Caco-2 (cell line): ENCODE measurements around the gene ARHGAP45. TPM values are rescaled to one million over a fixed set of nuclear protein-coding genes. Genes with fewer than 3 reads are reported as not detected.

ENCODE experiments used
- BruUV-seq: library from RNA; stranded (reverse); fragments of 400-500 nt; replicated peaks from 2 replicates; lab custom pipeline; 2021; lab: Mats Ljungman, UMichigan
- CTCF ChIA-PET: fragments of 300-600 bp; sonication (Branson Sonifier 250); formaldehyde crosslinking; loops from one replicate; lab custom pipeline; 2022; ENCODE audit warnings: antibody characterized with exemption; lab: Charles Lee
- POLR2A ChIA-PET: fragments of 300-600 bp; sonication (Branson Sonifier 250); formaldehyde crosslinking; loops from one replicate; lab custom pipeline; 2022; ENCODE audit warnings: antibody characterized with exemption; lab: Charles Lee
- DNase-seq, 2 experiments: peaks; one replicate each; pipeline versions ENCODE4 v3.0.0 to v3.0.0-alpha.2; 2020 to 2022
- H3K27me3 ChIP-seq: replicated peaks from 2 replicates; pipeline ENCODE4 v1.6.0; 2011; ENCODE audit warnings: low read length; ENCODE audit not compliant: control insufficient read depth, insufficient read depth
- H3K36me3 ChIP-seq: 2 replicates; pipeline ENCODE4 v1.5.1; 2011; ENCODE audit warnings: low read length; ENCODE audit not compliant: control insufficient read depth, insufficient read depth
- H3K4me1 ChIP-seq: fragments of 250-450 bp; sonication (Bioruptor Pico); 2 replicates; pipeline ENCODE4 v1.5.1; 2020; ENCODE audit warnings: mild to moderate bottlenecking
- H3K4me3 ChIP-seq: 2 replicates; pipeline ENCODE4 v1.5.1; 2011; ENCODE audit warnings: low read depth, mild to moderate bottlenecking, control low read depth, low read length
- H3K9me3 ChIP-seq: fragments of 250-450 bp; sonication (Bioruptor Pico); 2 replicates; pipeline ENCODE4 v1.5.1; 2020; ENCODE audit warnings: mild to moderate bottlenecking, moderate library complexity
- H3K27ac Mint-ChIP-seq: one replicate; pipeline ENCODE4 v1.8.0; 2022; ENCODE audit warnings: mixed read lengths; ENCODE audit not compliant: unreplicated experiment
- H3K27me3 Mint-ChIP-seq: one replicate; pipeline ENCODE4 v1.8.0; 2022; ENCODE audit warnings: mixed read lengths; ENCODE audit not compliant: insufficient read depth, unreplicated experiment
- H3K36me3 Mint-ChIP-seq: one replicate; pipeline ENCODE4 v1.8.0; 2022; ENCODE audit warnings: mild to moderate bottlenecking, mixed read lengths; ENCODE audit not compliant: insufficient read depth, unreplicated experiment
- H3K4me1 Mint-ChIP-seq: one replicate; pipeline ENCODE4 v1.8.0; 2022; ENCODE audit warnings: low read depth, mixed read lengths; ENCODE audit not compliant: unreplicated experiment
- H3K4me3 Mint-ChIP-seq: one replicate; pipeline ENCODE4 v1.8.0; 2022; ENCODE audit warnings: mild to moderate bottlenecking, moderate library complexity, mixed read lengths; ENCODE audit not compliant: unreplicated experiment
- H3K9me3 Mint-ChIP-seq: one replicate; pipeline ENCODE4 v1.8.0; 2022; ENCODE audit warnings: mixed read lengths; ENCODE audit not compliant: unreplicated experiment
- intact Hi-C: fragments of 100-400 bp; cut with micrococcal nuclease; formaldehyde crosslinking; loops from one replicate; pipeline ENCODE4 v1.10.0; 2022; ENCODE audit not compliant: unreplicated experiment
- total RNA-seq: library from RNA; stranded (reverse); gene quantifications from 2 replicates; pipeline ENCODE4 v1.2.3, GENCODE V29; 2022
- TF ChIP-seq, protein P1 (sequence below), 2 experiments: fragments of 200-600 bp in 1 of 2; IDR thresholded peaks; 1 replicate in 1 of 2; 2 replicates in 1 of 2; pipeline versions ENCODE4 v1.5.1 to v1.8.0; 2011 to 2022; ENCODE audit warnings: antibody characterized with exemption in 1 of 2, control low read depth in 1 of 2, inconsistent platforms in 1 of 2, low read depth in 1 of 2, low read length in 1 of 2, mild to moderate bottlenecking in 1 of 2, moderate library complexity in 1 of 2; ENCODE audit not compliant: insufficient read depth in 1 of 2, severe bottlenecking in 1 of 2, unreplicated experiment in 1 of 2

The ARHGAP45 gene
- total RNA-seq, 1 experiment from 2014 or later: 38.6 TPM

DNA sequence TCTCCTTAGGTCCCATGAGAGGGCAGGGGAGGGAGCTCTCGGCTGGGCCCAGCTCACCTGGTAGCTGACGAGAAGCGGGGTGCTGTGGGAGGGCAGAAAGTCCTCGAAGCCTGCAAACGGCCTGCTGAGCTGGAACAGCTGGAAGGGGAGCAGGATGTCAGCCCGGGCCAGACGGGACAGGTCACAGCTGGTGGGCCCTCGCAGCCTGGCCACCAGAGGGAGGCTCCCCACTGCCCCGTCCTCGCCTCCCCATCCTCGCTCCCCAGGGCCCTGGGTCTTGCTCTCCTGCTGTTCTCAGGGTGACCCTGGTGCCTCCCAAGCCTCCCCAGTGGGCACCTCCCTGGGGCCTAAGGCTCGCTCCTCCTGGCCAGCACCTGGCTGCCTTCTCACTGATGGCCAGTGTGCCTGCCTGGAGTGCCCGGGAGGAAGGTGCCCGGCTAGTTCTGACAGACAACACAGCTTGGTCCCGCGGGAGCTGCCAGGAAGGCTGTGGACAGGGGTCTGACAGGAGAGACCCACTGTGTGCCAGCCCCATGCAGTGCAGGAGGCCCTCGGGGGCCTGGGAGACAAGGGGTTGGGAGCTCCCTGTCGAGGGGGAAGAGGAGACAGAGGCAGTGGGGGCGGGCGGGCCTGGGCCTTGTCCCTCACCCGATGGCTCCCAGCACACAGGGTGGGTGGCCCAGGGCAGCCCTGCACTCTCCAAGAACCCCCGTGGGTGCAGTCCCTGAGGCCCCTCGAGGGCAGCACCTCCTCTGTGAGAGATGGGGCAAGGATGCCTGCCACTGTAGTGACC, 57.1 kb downstream of the ARHGAP45 start:
- Histone ChIP-seq H3K36me3 (no peaks in the 10 kb centered on the region; the same call in 1 of the 2 replicates), H3K9me3 (no peaks in the 10 kb centered on the region), H3K4me3 (no peak overlapping the region), H3K27me3 (no peaks in the 10 kb centered on the region), H3K4me1 (no peaks in the 10 kb centered on the region)
- Mint-ChIP-seq H3K4me3 (no peak overlapping the region), H3K27me3 (no peaks in the 10 kb centered on the region), H3K4me1 (no peaks in the 10 kb centered on the region), H3K9me3 (no peaks in the 10 kb centered on the region), H3K27ac (no peak overlapping the region), H3K36me3 (peaks cover 48% of the 10 kb centered on the region)
- intact Hi-C loops: no loop called here
- ChIA-PET CTCF (no interaction called here), POLR2A (interaction anchor here (0.5 kb wide), 1 partner anchor 20 kb away, joined by 3 read pairs; the partner anchor contains the start of gene GPX4)
- no TSS peak for BruUV-seq
- DNase-seq: no peak
- TF ChIP-seq, protein P1, sequence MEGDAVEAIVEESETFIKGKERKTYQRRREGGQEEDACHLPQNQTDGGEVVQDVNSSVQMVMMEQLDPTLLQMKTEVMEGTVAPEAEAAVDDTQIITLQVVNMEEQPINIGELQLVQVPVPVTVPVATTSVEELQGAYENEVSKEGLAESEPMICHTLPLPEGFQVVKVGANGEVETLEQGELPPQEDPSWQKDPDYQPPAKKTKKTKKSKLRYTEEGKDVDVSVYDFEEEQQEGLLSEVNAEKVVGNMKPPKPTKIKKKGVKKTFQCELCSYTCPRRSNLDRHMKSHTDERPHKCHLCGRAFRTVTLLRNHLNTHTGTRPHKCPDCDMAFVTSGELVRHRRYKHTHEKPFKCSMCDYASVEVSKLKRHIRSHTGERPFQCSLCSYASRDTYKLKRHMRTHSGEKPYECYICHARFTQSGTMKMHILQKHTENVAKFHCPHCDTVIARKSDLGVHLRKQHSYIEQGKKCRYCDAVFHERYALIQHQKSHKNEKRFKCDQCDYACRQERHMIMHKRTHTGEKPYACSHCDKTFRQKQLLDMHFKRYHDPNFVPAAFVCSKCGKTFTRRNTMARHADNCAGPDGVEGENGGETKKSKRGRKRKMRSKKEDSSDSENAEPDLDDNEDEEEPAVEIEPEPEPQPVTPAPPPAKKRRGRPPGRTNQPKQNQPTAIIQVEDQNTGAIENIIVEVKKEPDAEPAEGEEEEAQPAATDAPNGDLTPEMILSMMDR (IDR thresholded peaks at IDR 0.05; ENCODE audit: insufficient read depth in 1 of 2, low read depth in 1 of 2, low read length in 1 of 2, severe bottlenecking in 1 of 2, unreplicated experiment in 1 of 2): no peak

DNA sequence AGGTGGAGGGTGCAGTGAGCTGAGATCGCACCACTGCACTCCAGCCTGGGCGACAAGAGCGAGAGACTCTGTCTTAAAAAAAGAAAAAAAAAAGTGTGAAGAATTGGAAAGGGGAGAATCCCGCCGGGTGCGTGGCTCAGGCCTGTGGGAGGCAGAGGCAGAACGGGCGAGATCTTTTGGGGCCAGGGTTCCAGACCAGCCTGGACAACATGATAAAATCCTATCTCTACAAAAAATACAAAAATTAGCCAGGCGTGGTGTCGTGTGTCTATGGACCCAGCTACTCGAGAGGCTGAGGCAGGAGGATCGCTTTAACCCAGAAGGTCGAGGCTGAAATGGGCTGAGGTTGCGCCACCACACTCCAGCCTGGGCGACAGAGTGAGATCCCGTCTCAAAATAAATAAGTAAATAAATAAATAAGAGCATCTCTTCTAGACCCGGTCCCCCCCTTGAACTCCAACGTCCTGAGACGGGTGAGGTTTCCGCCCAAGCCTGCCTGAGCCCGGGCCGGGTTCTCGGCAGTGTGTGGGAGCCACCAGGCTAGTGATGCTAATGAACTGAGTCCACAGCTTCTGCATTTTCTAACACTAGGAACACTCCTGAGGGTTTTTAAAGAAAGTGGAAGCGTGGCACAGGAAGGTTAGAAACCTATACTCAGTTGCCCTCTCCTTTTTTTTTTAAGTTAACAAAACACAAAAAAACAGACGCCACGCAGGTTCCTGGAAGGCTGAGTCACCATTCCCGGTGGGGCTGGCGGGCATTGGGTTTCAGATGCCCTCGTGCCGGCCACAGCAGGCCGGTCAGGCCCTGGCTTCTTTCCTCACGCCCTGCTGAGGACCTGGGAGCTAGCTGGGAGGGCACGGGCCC, 58.9 kb downstream of the ARHGAP45 start:
- TF ChIP-seq, protein P1 (IDR thresholded peaks at IDR 0.05; ENCODE audit: insufficient read depth in 1 of 2, low read depth in 1 of 2, low read length in 1 of 2, severe bottlenecking in 1 of 2, unreplicated experiment in 1 of 2): no peak
- H3K27me3 ChIP-seq: no peaks in the 10 kb centered on the region
- ChIA-PET CTCF (interaction anchor here (0.7 kb wide), 2 partner anchors 12 to 33 kb away, joined by 4 to 5 read pairs; no protein-coding TSS in a partner anchor), POLR2A (no interaction called here)
- no peaks in the 10 kb centered on the region for H3K4me1 ChIP-seq
- no peaks in the 10 kb centered on the region for H3K27me3 Mint-ChIP-seq
- no peak overlapping the region for H3K27ac Mint-ChIP-seq
- H3K36me3 ChIP-seq: no peaks in the 10 kb centered on the region; the same call in 1 of the 2 replicates
- DNase-seq: no peak
- H3K4me3 Mint-ChIP-seq: no peak overlapping the region
- BruUV-seq: no TSS peak
- H3K4me3 ChIP-seq: no peak overlapping the region
- H3K36me3 Mint-ChIP-seq: peaks cover 41% of the 10 kb centered on the region
- no peaks in the 10 kb centered on the region for H3K4me1 Mint-ChIP-seq
- H3K9me3 Mint-ChIP-seq: no peaks in the 10 kb centered on the region
- intact Hi-C loops: no loop called here
- H3K9me3 ChIP-seq: no peaks in the 10 kb centered on the region
